ENCODE measurements around the gene GULP1. TPM values are rescaled to one million over a fixed set of nuclear protein-coding genes. Genes with fewer than 3 reads are reported as not detected.
A peak's percentile ranks its signal among the peaks of the same experiment; 100 is the strongest.

Gene GULP1
- polyA plus RNA-seq, 1 donor from 2014 or later, result 10.2 TPM

GRCh38 chr2:188360485-188361263, 69.0 kb downstream of the GULP1 start:
- no peaks in the 10 kb centered on the region for H3K79me2 ChIP-seq (replicated peaks; ENCODE audit: insufficient read depth, low read length)
- peak overlapping the region; percentile 16 for H3K4me3 ChIP-seq (ENCODE audit: low read length)
- TF ChIP-seq TAF1 (IDR thresholded peaks at IDR 0.05; ENCODE audit: low read depth), result no peak
- no peak for TF ChIP-seq EZH2 (IDR thresholded peaks at IDR 0.05; ENCODE audit: borderline replicate concordance, insufficient read depth, low read length, poor library complexity, severe bottlenecking)
- TF ChIP-seq POLR2AphosphoS5 (IDR thresholded peaks at IDR 0.05), result no peak
- no peak for TF ChIP-seq SMC3 (conservative IDR thresholded peaks at IDR 0.05; ENCODE audit: poor library complexity)
- TF ChIP-seq RAD21 (conservative IDR thresholded peaks at IDR 0.05), result no peak
- no peak for TF ChIP-seq EP300 (conservative IDR thresholded peaks at IDR 0.05; ENCODE audit: poor library complexity, severe bottlenecking)
- no peak for TF ChIP-seq MXI1 (conservative IDR thresholded peaks at IDR 0.05; ENCODE audit: poor library complexity, severe bottlenecking)
- TF ChIP-seq CTCF (IDR thresholded peaks at IDR 0.05; ENCODE audit: poor library complexity, severe bottlenecking), result no peak
- H3K4me2 ChIP-seq (ENCODE audit: low read length), result no peak overlapping the region
- no peak overlapping the region for H2AFZ ChIP-seq (ENCODE audit: low read depth, low read length)
- H3K27me3 ChIP-seq (ENCODE audit: insufficient read depth, low read depth, low read length), result no peaks in the 10 kb centered on the region
- H3K9ac ChIP-seq (ENCODE audit: low read length), result no peak overlapping the region
- no peaks in the 10 kb centered on the region for H3F3A ChIP-seq (ENCODE audit: insufficient read depth, low read length, poor library complexity, severe bottlenecking)
- no peaks in the 10 kb centered on the region for H3K36me3 ChIP-seq (ENCODE audit: insufficient read depth, low read length)
- peak overlapping the region; percentile 14 for H3K27ac ChIP-seq (ENCODE audit: low read length)
- H3K9me3 ChIP-seq (ENCODE audit: low read length), result no peaks in the 10 kb centered on the region
- H4K20me1 ChIP-seq (ENCODE audit: insufficient read depth), result no peaks in the 10 kb centered on the region
- H3K9me2 ChIP-seq (ENCODE audit: insufficient read depth, low read length), result no peaks in the 10 kb centered on the region

- Histone ChIP-seq H3K9me3 (ENCODE audit: low read length) (no peaks in the 10 kb centered on the region), H3K4me3 (ENCODE audit: low read length) (no peak overlapping the region), H3K9me2 (ENCODE audit: insufficient read depth, low read length) (no peaks in the 10 kb centered on the region), H3K4me2 (ENCODE audit: low read length) (no peak overlapping the region), H3F3A (ENCODE audit: insufficient read depth, low read length, poor library complexity, severe bottlenecking) (no peaks in the 10 kb centered on the region), H3K79me2 (replicated peaks; ENCODE audit: insufficient read depth, low read length) (no peaks in the 10 kb centered on the region), H3K27ac (ENCODE audit: low read length) (no peak overlapping the region), H3K9ac (ENCODE audit: low read length) (no peak overlapping the region), H3K36me3 (ENCODE audit: insufficient read depth, low read length) (no peaks in the 10 kb centered on the region), H4K20me1 (ENCODE audit: insufficient read depth) (no peaks in the 10 kb centered on the region), H2AFZ (ENCODE audit: low read depth, low read length) (no peak overlapping the region), H3K27me3 (ENCODE audit: insufficient read depth, low read depth, low read length) (no peaks in the 10 kb centered on the region)
- no peak for TF ChIP-seq REST (IDR thresholded peaks at IDR 0.05; ENCODE audit: borderline replicate concordance)
- TF ChIP-seq EP300 (conservative IDR thresholded peaks at IDR 0.05; ENCODE audit: poor library complexity, severe bottlenecking), result no peak
- no peak for TF ChIP-seq RAD21 (conservative IDR thresholded peaks at IDR 0.05)
- TF ChIP-seq EZH2 (IDR thresholded peaks at IDR 0.05; ENCODE audit: borderline replicate concordance, insufficient read depth, low read length, poor library complexity, severe bottlenecking), result no peak
- TF ChIP-seq TAF1 (IDR thresholded peaks at IDR 0.05; ENCODE audit: low read depth), result no peak
- TF ChIP-seq CTCF (IDR thresholded peaks at IDR 0.05; ENCODE audit: poor library complexity, severe bottlenecking), result no peak
- TF ChIP-seq MXI1 (conservative IDR thresholded peaks at IDR 0.05; ENCODE audit: poor library complexity, severe bottlenecking), result no peak
- TF ChIP-seq SMC3 (conservative IDR thresholded peaks at IDR 0.05; ENCODE audit: poor library complexity), result no peak
These were observed 72.5 kb downstream of the GULP1 start for GRCh38 chr2:188364033-188364630.

Data from neural cell (in vitro differentiated cells).